ENCODE results near the gene AMIGO3. TPM values are rescaled to one million over a fixed set of nuclear protein-coding genes. Genes with fewer than 3 reads are reported as not detected.

AMIGO3 gene
- polyA plus RNA-seq, 1 experiment, result not detected

DNA sequence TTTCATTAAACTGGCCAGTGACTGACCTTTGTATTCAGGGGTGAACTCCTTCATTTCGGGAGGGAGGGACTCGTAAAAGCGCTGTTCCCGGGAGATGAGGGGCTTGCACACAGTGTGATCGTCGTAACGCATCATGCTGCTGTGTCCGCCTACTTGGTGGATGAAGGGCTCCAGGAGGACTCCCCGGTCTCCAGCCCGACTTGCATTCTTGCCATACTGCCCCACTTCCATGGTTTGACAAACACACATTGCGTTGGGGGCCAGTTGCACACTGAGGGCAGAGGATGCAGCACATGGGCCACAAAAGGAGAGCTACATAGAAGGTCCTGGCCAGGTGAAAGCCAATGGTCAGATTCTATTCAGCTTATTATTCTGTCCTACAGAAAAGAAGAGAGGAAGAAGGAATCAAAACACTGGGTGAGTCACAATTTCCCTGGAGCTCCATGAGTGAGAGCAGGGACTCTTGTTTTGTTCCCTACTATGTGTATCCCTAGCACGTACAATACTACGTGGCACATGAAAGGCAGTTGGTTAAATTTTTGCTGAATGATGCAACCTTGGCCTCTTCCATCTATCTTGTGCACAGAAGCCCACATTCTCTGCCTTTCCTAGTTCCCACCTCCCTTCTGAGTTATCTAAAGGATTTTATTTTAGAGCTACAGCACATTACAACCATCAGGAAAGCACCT lies 28.5 kb upstream of the AMIGO3 start:
- DNase-seq (ENCODE audit: low read depth), result no peak
- TF ChIP-seq, protein P1, sequence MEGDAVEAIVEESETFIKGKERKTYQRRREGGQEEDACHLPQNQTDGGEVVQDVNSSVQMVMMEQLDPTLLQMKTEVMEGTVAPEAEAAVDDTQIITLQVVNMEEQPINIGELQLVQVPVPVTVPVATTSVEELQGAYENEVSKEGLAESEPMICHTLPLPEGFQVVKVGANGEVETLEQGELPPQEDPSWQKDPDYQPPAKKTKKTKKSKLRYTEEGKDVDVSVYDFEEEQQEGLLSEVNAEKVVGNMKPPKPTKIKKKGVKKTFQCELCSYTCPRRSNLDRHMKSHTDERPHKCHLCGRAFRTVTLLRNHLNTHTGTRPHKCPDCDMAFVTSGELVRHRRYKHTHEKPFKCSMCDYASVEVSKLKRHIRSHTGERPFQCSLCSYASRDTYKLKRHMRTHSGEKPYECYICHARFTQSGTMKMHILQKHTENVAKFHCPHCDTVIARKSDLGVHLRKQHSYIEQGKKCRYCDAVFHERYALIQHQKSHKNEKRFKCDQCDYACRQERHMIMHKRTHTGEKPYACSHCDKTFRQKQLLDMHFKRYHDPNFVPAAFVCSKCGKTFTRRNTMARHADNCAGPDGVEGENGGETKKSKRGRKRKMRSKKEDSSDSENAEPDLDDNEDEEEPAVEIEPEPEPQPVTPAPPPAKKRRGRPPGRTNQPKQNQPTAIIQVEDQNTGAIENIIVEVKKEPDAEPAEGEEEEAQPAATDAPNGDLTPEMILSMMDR (IDR thresholded peaks at IDR 0.05; ENCODE audit: insufficient read depth, low read depth, low read length), result no peak
- no peak overlapping the region for H3K4me3 ChIP-seq (ENCODE audit: low read depth, low read length)
- H3K27me3 ChIP-seq (ENCODE audit: control insufficient read depth, insufficient read depth, low read length), result no peaks in the 10 kb centered on the region
- ChIA-PET CTCF (no interaction called here), POLR2A (no interaction called here)
- H3K36me3 ChIP-seq (ENCODE audit: control insufficient read depth, insufficient read depth, low read length), result peaks cover 3% of the 10 kb centered on the region; the same call in 1 of the 2 replicates

DNA sequence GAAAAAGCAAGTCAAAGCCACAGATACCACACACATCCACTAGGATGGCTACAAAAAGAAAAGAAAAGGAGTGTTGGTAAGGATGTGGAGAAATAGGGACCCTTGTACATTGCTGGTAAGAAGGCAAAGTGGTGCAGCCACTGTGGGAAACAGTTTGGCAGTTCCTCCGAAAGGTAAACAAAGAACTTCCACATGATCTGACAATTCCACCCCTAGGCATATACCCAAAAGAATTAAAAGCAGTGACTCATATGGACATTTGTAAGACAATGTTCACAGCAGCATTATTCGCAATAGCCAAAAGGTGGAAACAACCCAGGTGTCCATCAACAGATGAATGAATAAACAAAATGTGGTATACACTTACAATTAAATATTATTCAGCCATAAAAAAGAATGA lies 26.5 kb upstream of the AMIGO3 start:
- TF ChIP-seq, protein P1 (IDR thresholded peaks at IDR 0.05; ENCODE audit: insufficient read depth, low read depth, low read length), result no peak
- H3K4me3 ChIP-seq (ENCODE audit: low read depth, low read length), result no peak overlapping the region
- ChIA-PET CTCF (no interaction called here), POLR2A (no interaction called here)
- DNase-seq (ENCODE audit: low read depth), result no peak
- H3K36me3 ChIP-seq (ENCODE audit: control insufficient read depth, insufficient read depth, low read length), result peaks cover 3% of the 10 kb centered on the region; the same call in 1 of the 2 replicates
- H3K27me3 ChIP-seq (ENCODE audit: control insufficient read depth, insufficient read depth, low read length), result no peaks in the 10 kb centered on the region

GRCh38 chr3:49740427-49740826 lies 20.9 kb upstream of the AMIGO3 start:
- Histone ChIP-seq H3K4me3 (ENCODE audit: low read depth, low read length) (no peak overlapping the region), H3K36me3 (ENCODE audit: control insufficient read depth, insufficient read depth, low read length) (peaks cover 6% of the 10 kb centered on the region), H3K27me3 (ENCODE audit: control insufficient read depth, insufficient read depth, low read length) (no peaks in the 10 kb centered on the region)
- TF ChIP-seq, protein P1 (IDR thresholded peaks at IDR 0.05; ENCODE audit: insufficient read depth, low read depth, low read length), result no peak
- ChIA-PET CTCF (no interaction called here), POLR2A (no interaction called here)
- no peak for DNase-seq (ENCODE audit: low read depth)

DNA sequence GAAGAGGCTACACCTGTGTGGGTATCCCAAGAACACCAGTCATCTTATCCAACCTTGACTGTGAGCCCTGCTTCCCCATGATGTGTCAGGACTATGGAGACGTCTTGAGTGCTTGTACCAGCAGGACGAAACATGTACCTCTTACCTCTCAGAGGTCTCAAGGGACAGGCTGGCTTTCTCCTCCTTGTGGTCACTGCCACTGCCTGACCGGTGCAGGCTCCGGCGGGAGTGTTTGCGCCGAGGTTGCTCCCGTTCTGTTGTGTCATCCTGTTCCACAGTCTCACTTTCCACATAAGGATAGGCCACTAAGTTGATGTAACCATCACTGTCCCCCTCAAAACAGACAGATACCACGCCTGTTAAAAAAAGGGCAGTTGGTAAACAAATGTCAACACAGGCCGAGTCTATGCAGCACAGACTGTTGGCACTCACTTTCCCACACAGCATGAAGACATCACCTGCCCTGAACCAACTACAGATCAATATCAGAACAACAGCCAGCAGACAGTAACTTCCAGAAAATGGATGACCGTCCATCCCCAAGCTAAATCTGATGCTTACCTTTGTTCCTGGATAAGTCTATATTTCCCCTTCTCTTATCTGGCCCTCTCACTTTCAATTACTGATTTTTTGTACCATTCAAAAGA lies 18.7 kb upstream of the AMIGO3 start:
- CTCF ChIA-PET, result no interaction called here
- TF ChIP-seq, protein P1 (IDR thresholded peaks at IDR 0.05; ENCODE audit: insufficient read depth, low read depth, low read length), result no peak
- POLR2A ChIA-PET, result no interaction called here
- DNase-seq (ENCODE audit: low read depth), result no peak
- Histone ChIP-seq H3K36me3 (ENCODE audit: control insufficient read depth, insufficient read depth, low read length) (peaks cover 12% of the 10 kb centered on the region), H3K4me3 (ENCODE audit: low read depth, low read length) (no peak overlapping the region), H3K27me3 (ENCODE audit: control insufficient read depth, insufficient read depth, low read length) (no peaks in the 10 kb centered on the region)

DNA sequence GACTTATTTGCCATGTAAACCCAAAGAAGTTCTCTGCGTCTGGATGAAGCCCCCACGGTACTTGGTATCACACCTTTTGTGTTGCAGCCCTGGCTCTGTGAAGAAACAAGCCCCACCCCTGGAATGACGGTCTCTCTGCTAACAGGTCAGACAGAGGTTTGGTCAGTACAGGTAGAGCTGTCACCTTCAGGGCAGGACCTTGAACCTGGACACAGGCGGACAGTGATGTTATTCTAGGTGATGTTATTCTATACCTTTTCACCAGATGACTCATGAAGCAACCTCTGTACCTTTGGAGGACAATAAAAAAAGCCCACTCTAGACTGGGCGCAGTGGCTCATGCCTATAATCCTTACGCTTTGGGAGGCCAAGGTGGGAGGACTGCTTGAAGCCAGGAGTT lies 15.3 kb upstream of the AMIGO3 start:
- no peaks in the 10 kb centered on the region for H3K27me3 ChIP-seq (ENCODE audit: control insufficient read depth, insufficient read depth, low read length)
- POLR2A ChIA-PET, result no interaction called here
- TF ChIP-seq, protein P1 (IDR thresholded peaks at IDR 0.05; ENCODE audit: insufficient read depth, low read depth, low read length), result no peak
- no peak for DNase-seq (ENCODE audit: low read depth)
- H3K36me3 ChIP-seq (ENCODE audit: control insufficient read depth, insufficient read depth, low read length), result peaks cover 22% of the 10 kb centered on the region
- H3K4me3 ChIP-seq (ENCODE audit: low read depth, low read length), result no peak overlapping the region
- CTCF ChIA-PET, result interaction anchor here (1.5 kb wide), 1 partner anchor 33 kb away, joined by 5 read pairs; no protein-coding TSS in a partner anchor
